Mesendoderm (in vitro differentiated cells): ENCODE measurements around the gene CD320.

Experiments
- DNase-seq: peaks from one replicate; pipeline ENCODE4 v3.0.0; 2013
- H2AK5ac ChIP-seq: 2 replicates; pipeline ENCODE4 v1.6.1; 2013; ENCODE audit warnings: low read length, inconsistent platforms
- H2BK120ac ChIP-seq: 2 replicates; pipeline ENCODE4 v1.6.1; 2013; ENCODE audit warnings: low read depth, mild to moderate bottlenecking, low read length, moderate library complexity, mixed read lengths
- H2BK15ac ChIP-seq: replicated peaks from 2 replicates; pipeline ENCODE4 v1.6.1; 2013; ENCODE audit warnings: low read depth, mild to moderate bottlenecking, moderate library complexity
- H2BK5ac ChIP-seq: 2 replicates; pipeline ENCODE4 v1.6.1; 2013; ENCODE audit warnings: low read length, inconsistent platforms
- H3K18ac ChIP-seq: 2 replicates; pipeline ENCODE4 v1.6.1; 2013; ENCODE audit warnings: mild to moderate bottlenecking, low read length, mixed read lengths
- H3K23ac ChIP-seq: one replicate; pipeline ENCODE4 v1.6.1; 2013; ENCODE audit warnings: low read length
- H3K27ac ChIP-seq: 2 replicates; pipeline ENCODE4 v1.5.1; 2013; ENCODE audit warnings: low read depth, mild to moderate bottlenecking, inconsistent platforms, low read length, moderate library complexity
- H3K27me3 ChIP-seq: 2 replicates; pipeline ENCODE4 v1.6.1; 2013; ENCODE audit warnings: low read length, control low read depth, mild to moderate bottlenecking, inconsistent platforms; ENCODE audit not compliant: insufficient read depth, poor library complexity
- H3K36me3 ChIP-seq: 2 replicates; pipeline ENCODE4 v1.6.1; 2013; ENCODE audit warnings: low read length, inconsistent platforms; ENCODE audit not compliant: control insufficient read depth, insufficient read depth
- H3K4ac ChIP-seq: one replicate; pipeline ENCODE4 v1.6.1; 2013; ENCODE audit warnings: low read depth, mild to moderate bottlenecking, low read length, moderate library complexity
- H3K4me1 ChIP-seq: 2 replicates; pipeline ENCODE4 v1.6.1; 2013; ENCODE audit warnings: low read depth, low read length, inconsistent platforms; ENCODE audit not compliant: control insufficient read depth
- H3K4me2 ChIP-seq: 2 replicates; pipeline ENCODE4 v1.6.1; 2013; ENCODE audit warnings: low read length
- H3K4me3 ChIP-seq: 2 replicates; pipeline ENCODE4 v1.5.1; 2013; ENCODE audit warnings: mild to moderate bottlenecking, low read length
- H3K56ac ChIP-seq: one replicate; pipeline ENCODE4 v1.6.1; 2013; ENCODE audit warnings: low read length
- H3K79me1 ChIP-seq: 2 replicates; pipeline ENCODE4 v1.6.1; 2013; ENCODE audit warnings: low read length, inconsistent platforms
- H3K79me2 ChIP-seq: 2 replicates; pipeline ENCODE4 v1.6.1; 2013; ENCODE audit warnings: mild to moderate bottlenecking, low read length; ENCODE audit not compliant: control insufficient read depth, insufficient read depth
- H3K9ac ChIP-seq: 2 replicates; pipeline ENCODE4 v1.6.1; 2013; ENCODE audit warnings: low read length, inconsistent platforms
- H4K5ac ChIP-seq: one replicate; pipeline ENCODE4 v1.6.1; 2013; ENCODE audit warnings: low read length
- H4K8ac ChIP-seq: one replicate; pipeline ENCODE4 v1.6.1; 2013; ENCODE audit warnings: low read depth, mild to moderate bottlenecking, control low read depth, low read length, moderate library complexity
- WGBS: extraction: QIAGEN DNeasy Blood & Tissue Kit; methylation state at CpG from one replicate; pipeline ENCODE4 v1.1.7; 2013; ENCODE audit warnings: low lambda C conversion rate, missing lambda C conversion rate; ENCODE audit not compliant: insufficient coverage; ENCODE audit errors: extremely low coverage; 5-methylcytosine and 5-hydroxymethylcytosine counted together

Gene CD320

GRCh38 chr19:8335343-8336071 lies 27.3 kb upstream of the CD320 start:
- Histone ChIP-seq H2BK15ac (no peak overlapping the region), H3K56ac (peak overlapping the region; percentile 74), H3K27me3 (peaks cover 18% of the 10 kb centered on the region), H3K27ac (no peak overlapping the region), H3K9ac (peak overlapping the region; percentile 44), H3K79me1 (no peaks in the 10 kb centered on the region), H4K8ac (no peak overlapping the region), H3K4me2 (peak overlapping the region; percentile 61), H3K4me1 (no peaks in the 10 kb centered on the region), H3K18ac (peak overlapping the region; percentile 9), H3K23ac (no peak overlapping the region), H3K4me3 (no peak overlapping the region), H4K5ac (no peak overlapping the region), H2BK5ac (no peak overlapping the region), H3K79me2 (no peaks in the 10 kb centered on the region), H2BK120ac (no peak overlapping the region), H2AK5ac (no peak overlapping the region), H3K4ac (no peak overlapping the region), H3K36me3 (no peaks in the 10 kb centered on the region)
- DNase-seq = no peak
- WGBS = no CpG with 5 or more reads among the region's 79 CpGs

GRCh38 chr19:8334458-8335342 lies 26.5 kb upstream of the CD320 start:
- H3K4me2 ChIP-seq = peak overlapping the region; percentile 61
- H2BK5ac ChIP-seq = no peak overlapping the region
- no peaks in the 10 kb centered on the region for H3K79me1 ChIP-seq
- no peak overlapping the region for H3K18ac ChIP-seq
- peak; percentile 87 for DNase-seq
- H3K27me3 ChIP-seq = peaks cover 18% of the 10 kb centered on the region
- no peak overlapping the region for H4K8ac ChIP-seq
- H3K9ac ChIP-seq = peak overlapping the region; percentile 44
- H3K4me3 ChIP-seq = no peak overlapping the region
- no peak overlapping the region for H2BK120ac ChIP-seq
- no peak overlapping the region for H4K5ac ChIP-seq
- H3K23ac ChIP-seq = peak overlapping the region; percentile 66
- H3K36me3 ChIP-seq = no peaks in the 10 kb centered on the region
- no CpG with 5 or more reads among the region's 117 CpGs for WGBS
- no peak overlapping the region for H3K27ac ChIP-seq
- no peak overlapping the region for H3K4ac ChIP-seq
- no peaks in the 10 kb centered on the region for H3K79me2 ChIP-seq
- H2BK15ac ChIP-seq = no peak overlapping the region
- no peaks in the 10 kb centered on the region for H3K4me1 ChIP-seq
- H2AK5ac ChIP-seq = no peak overlapping the region
- peak overlapping the region; percentile 74 for H3K56ac ChIP-seq

GRCh38 chr19:8333767-8334457 lies 25.8 kb upstream of the CD320 start:
- Histone ChIP-seq H2BK120ac (no peak overlapping the region), H3K36me3 (no peaks in the 10 kb centered on the region), H2AK5ac (no peak overlapping the region), H3K18ac (no peak overlapping the region), H3K23ac (peak overlapping the region; percentile 66), H3K79me1 (no peaks in the 10 kb centered on the region), H3K4me2 (peak overlapping the region; percentile 27), H2BK5ac (no peak overlapping the region), H3K4ac (no peak overlapping the region), H3K4me1 (no peaks in the 10 kb centered on the region), H3K4me3 (no peak overlapping the region), H3K79me2 (no peaks in the 10 kb centered on the region), H4K8ac (no peak overlapping the region), H4K5ac (no peak overlapping the region), H3K9ac (no peak overlapping the region), H2BK15ac (no peak overlapping the region), H3K27ac (no peak overlapping the region), H3K56ac (peak overlapping the region; percentile 7), H3K27me3 (peaks cover 18% of the 10 kb centered on the region)
- no peak for DNase-seq
- WGBS = no CpG with 5 or more reads among the region's 48 CpGs

- H4K5ac ChIP-seq = no peak overlapping the region
- H3K4me1 ChIP-seq = no peaks in the 10 kb centered on the region
- no peaks in the 10 kb centered on the region for H3K79me2 ChIP-seq
- H2AK5ac ChIP-seq = no peak overlapping the region
- no peak overlapping the region for H3K27ac ChIP-seq
- H3K4ac ChIP-seq = no peak overlapping the region
- H3K23ac ChIP-seq = no peak overlapping the region
- no peak overlapping the region for H2BK15ac ChIP-seq
- no peak for DNase-seq
- no peak overlapping the region for H3K9ac ChIP-seq
- H3K79me1 ChIP-seq = no peaks in the 10 kb centered on the region
- H3K56ac ChIP-seq = peak overlapping the region; percentile 56
- H3K27me3 ChIP-seq = peaks cover 18% of the 10 kb centered on the region
- H2BK120ac ChIP-seq = no peak overlapping the region
- H3K36me3 ChIP-seq = no peaks in the 10 kb centered on the region
- H2BK5ac ChIP-seq = no peak overlapping the region
- no peak overlapping the region for H4K8ac ChIP-seq
- H3K4me3 ChIP-seq = no peak overlapping the region
- H3K4me2 ChIP-seq = peak overlapping the region; percentile 20
- H3K18ac ChIP-seq = no peak overlapping the region
- WGBS = no CpG with 5 or more reads among the region's 52 CpGs
Observed at GRCh38 chr19:8332976-8333766, 25.0 kb upstream of the CD320 start.

DNA sequence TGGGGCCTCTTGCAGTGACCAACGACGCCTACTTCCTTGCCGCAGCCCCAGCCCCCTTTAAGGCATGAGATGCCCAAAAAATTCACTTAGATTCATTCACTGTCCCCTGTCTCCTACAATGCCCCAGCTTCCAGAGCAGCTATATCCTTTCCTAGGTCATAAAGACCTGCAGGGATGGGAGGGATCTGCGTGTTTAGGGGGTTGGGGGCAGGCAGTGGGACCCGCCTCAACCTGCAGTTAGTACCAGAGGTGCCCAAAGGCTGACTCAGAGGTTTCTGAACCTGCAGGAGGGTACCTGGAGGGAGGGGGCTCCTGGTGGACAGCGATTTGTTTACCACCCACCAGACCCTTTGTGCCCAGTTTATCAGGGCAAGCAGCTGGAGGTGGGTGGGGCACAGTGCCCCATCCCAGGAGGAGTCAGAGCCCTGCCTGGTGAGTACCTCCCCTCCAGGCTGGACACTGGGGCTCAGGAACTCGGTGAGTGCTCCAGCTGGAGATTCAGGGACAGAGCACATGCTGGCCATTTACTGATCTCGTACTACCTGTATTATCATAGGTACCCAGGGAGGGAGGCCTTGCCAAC lies 23.2 kb upstream of the CD320 start:
- H4K5ac ChIP-seq = no peak overlapping the region
- DNase-seq = no peak
- no peak overlapping the region for H3K4me3 ChIP-seq
- H2BK15ac ChIP-seq = no peak overlapping the region
- H3K79me1 ChIP-seq = no peaks in the 10 kb centered on the region
- H3K36me3 ChIP-seq = no peaks in the 10 kb centered on the region
- H3K27me3 ChIP-seq = peaks cover 18% of the 10 kb centered on the region
- H4K8ac ChIP-seq = no peak overlapping the region
- H3K9ac ChIP-seq = no peak overlapping the region
- H3K79me2 ChIP-seq = no peaks in the 10 kb centered on the region
- WGBS = no CpG with 5 or more reads among the region's 8 CpGs
- H3K27ac ChIP-seq = no peak overlapping the region
- H2BK120ac ChIP-seq = no peak overlapping the region
- H3K4me2 ChIP-seq = no peak overlapping the region
- H3K23ac ChIP-seq = no peak overlapping the region
- H3K18ac ChIP-seq = no peak overlapping the region
- no peak overlapping the region for H2BK5ac ChIP-seq
- no peaks in the 10 kb centered on the region for H3K4me1 ChIP-seq
- no peak overlapping the region for H3K4ac ChIP-seq
- no peak overlapping the region for H3K56ac ChIP-seq
- H2AK5ac ChIP-seq = no peak overlapping the region
